K562 (cell line): ENCODE measurements around the gene FDPS. TPM values are rescaled to one million over a fixed set of nuclear protein-coding genes. Genes with fewer than 3 reads are reported as not detected.
A peak's percentile ranks its signal among the peaks of the same experiment; 100 is the strongest.

Source experiments
- CBFA2T2 ChIP-seq: fragments of 450-650 bp; conservative IDR thresholded peaks from 2 replicates; pipeline ENCODE4 v1.6.1; 2017; ENCODE audit warnings: mild to moderate bottlenecking
- DPF2 ChIP-seq: fragments of 450-650 bp; IDR thresholded peaks from 2 replicates; pipeline ENCODE4 v1.6.1; 2016
- EZH2 ChIP-seq: IDR thresholded peaks from 2 replicates; pipeline ENCODE4 v1.6.1; 2012; ENCODE audit warnings: low read depth, mild to moderate bottlenecking, inconsistent platforms, low read length, borderline replicate concordance
- FOXJ3 ChIP-seq: sonication (generic); formaldehyde crosslinking; IDR thresholded peaks from 2 replicates; pipeline ENCODE4 v1.4.0; 2020; ENCODE audit warnings: mild to moderate bottlenecking, missing genetic modification reagents
- FOXP1 ChIP-seq: sonication (generic); formaldehyde crosslinking; IDR thresholded peaks from 2 replicates; pipeline ENCODE4 v1.8.0; 2022; ENCODE audit warnings: mild to moderate bottlenecking, missing genetic modification reagents
- KLF6 ChIP-seq: fragments of 250-450 bp; sonication (Bioruptor Pico); IDR thresholded peaks from 2 replicates; pipeline ENCODE4 v1.4.0; 2020; ENCODE audit warnings: mild to moderate bottlenecking, moderate library complexity, borderline replicate concordance
- NCOR1 ChIP-seq: fragments of 450-650 bp; IDR thresholded peaks from 2 replicates; pipeline ENCODE4 v1.6.1; 2016; ENCODE audit warnings: mild to moderate bottlenecking, moderate library complexity
- RB1 ChIP-seq: fragments of 450-650 bp; IDR thresholded peaks from 2 replicates; pipeline ENCODE4 v1.6.1; 2017; ENCODE audit warnings: low read depth, mild to moderate bottlenecking
- SAFB ChIP-seq: fragments of 200-400 bp; formaldehyde crosslinking; IDR thresholded peaks from 2 replicates; pipeline ENCODE4 v1.6.1; 2017; ENCODE audit warnings: low read depth, low read length, borderline replicate concordance
- SMAD4 ChIP-seq: fragments of 250-450 bp; sonication (Bioruptor Pico); conservative IDR thresholded peaks from 2 replicates; pipeline ENCODE4 v1.8.0; 2021; ENCODE audit warnings: inconsistent platforms, mild to moderate bottlenecking, moderate library complexity
- SMC3 ChIP-seq: conservative IDR thresholded peaks from 2 replicates; pipeline ENCODE4 v1.6.1; 2011; ENCODE audit warnings: low read depth, low read length, improper control_type of control experiment; ENCODE audit not compliant: insufficient read depth
- ZBTB7A ChIP-seq: IDR thresholded peaks from 2 replicates; pipeline ENCODE4 v1.6.1; 2011; ENCODE audit warnings: low read depth, mild to moderate bottlenecking, low read length, moderate library complexity, borderline replicate concordance; ENCODE audit not compliant: control insufficient read depth
- ZC3H11A ChIP-seq: IDR thresholded peaks from 2 replicates; pipeline ENCODE4 v1.6.1; 2012; ENCODE audit warnings: low read depth, low read length, improper control_type of control experiment
- ZNF174 ChIP-seq: fragments of 250-450 bp; sonication (Bioruptor Pico); IDR thresholded peaks from 2 replicates; pipeline ENCODE4 v1.4.0; 2020; ENCODE audit warnings: mild to moderate bottlenecking
- ZNF311 ChIP-seq: fragments of 250-450 bp; sonication (Bioruptor Pico); IDR thresholded peaks from 2 replicates; pipeline ENCODE4 v1.4.0; 2020; ENCODE audit warnings: mild to moderate bottlenecking, moderate library complexity
- ZNF444 ChIP-seq: fragments of 250-450 bp; sonication (Bioruptor Pico); IDR thresholded peaks from 2 replicates; pipeline ENCODE4 v1.4.0; 2020; ENCODE audit warnings: mild to moderate bottlenecking, moderate library complexity
- ZNF644 ChIP-seq: fragments of 200-800 bp; sonication (Bioruptor generic); IDR thresholded peaks from 2 replicates; pipeline ENCODE4 v1.6.1; 2016; ENCODE audit warnings: low read depth, missing genetic modification characterization, missing compliant biosample characterization
- polyA plus RNA-seq, 8 experiments: library from polyadenylated mRNA; depleted of rRNA in 4 of 8; stranded (reverse) in 5 of 8; unstranded in 3 of 8; fragments of >200 nt; fragmentation: Nextera tagmentation in 2 of 8; fragmentation: Illumina TruSeq in 1 of 8; extraction: Ambion mirVana in 2 of 8; extraction: Trizol in 1 of 8; gene quantifications; 2 replicates each; pipeline versions ENCODE4 v1.2.1 to v1.2.3, GENCODE V29; 2011 to 2014; ENCODE audit warnings: inconsistent platforms in 1 of 8, missing spikeins in 1 of 8
- total RNA-seq, 7 experiments: library from RNA; depleted of rRNA in 6 of 7; stranded (reverse); fragments of >200 nt in 6 of 7; fragmentation: Illumina TruSeq in 2 of 7; extraction: Trizol in 2 of 7; gene quantifications; 2 replicates each; pipeline versions ENCODE4 v1.2.1 to v1.2.3, GENCODE V29; 2011 to 2021; ENCODE audit warnings: low replicate concordance in 1 of 7
- TF ChIP-seq, protein P1 (sequence below): fragments of 450-650 bp; formaldehyde crosslinking; IDR thresholded peaks from 2 replicates; pipeline ENCODE4 v1.4.0; 2020; ENCODE audit warnings: mild to moderate bottlenecking, moderate library complexity
- TF ChIP-seq, protein P2 (sequence below), 2 experiments: fragments of 450-650 bp in 1 of 2; IDR thresholded peaks; 2 replicates each; pipeline ENCODE4 v1.6.1; 2011 to 2017; ENCODE audit warnings: low read depth in 2 of 2, antibody characterized with exemption in 1 of 2, borderline replicate concordance in 1 of 2, low read length in 1 of 2, mild to moderate bottlenecking in 1 of 2, mixed read lengths in 1 of 2; ENCODE audit not compliant: control insufficient read depth in 1 of 2
- TF ChIP-seq, protein P3 (sequence below): conservative IDR thresholded peaks from 2 replicates; pipeline ENCODE4 v1.6.1; 2011; ENCODE audit warnings: low read depth, mild to moderate bottlenecking, low read length; ENCODE audit not compliant: control insufficient read depth
- TF ChIP-seq, protein P4 (sequence below): sonication (generic); formaldehyde crosslinking; IDR thresholded peaks from 2 replicates; pipeline ENCODE4 v1.4.0; 2020; ENCODE audit warnings: mild to moderate bottlenecking, missing genetic modification reagents

FDPS gene
- total and polyA plus RNA-seq, 9 of the 15 experiments (the other 6 are each of a cell fraction or from before 2014, with no cell fraction given): 247 to 884 (median 360) TPM

DNA sequence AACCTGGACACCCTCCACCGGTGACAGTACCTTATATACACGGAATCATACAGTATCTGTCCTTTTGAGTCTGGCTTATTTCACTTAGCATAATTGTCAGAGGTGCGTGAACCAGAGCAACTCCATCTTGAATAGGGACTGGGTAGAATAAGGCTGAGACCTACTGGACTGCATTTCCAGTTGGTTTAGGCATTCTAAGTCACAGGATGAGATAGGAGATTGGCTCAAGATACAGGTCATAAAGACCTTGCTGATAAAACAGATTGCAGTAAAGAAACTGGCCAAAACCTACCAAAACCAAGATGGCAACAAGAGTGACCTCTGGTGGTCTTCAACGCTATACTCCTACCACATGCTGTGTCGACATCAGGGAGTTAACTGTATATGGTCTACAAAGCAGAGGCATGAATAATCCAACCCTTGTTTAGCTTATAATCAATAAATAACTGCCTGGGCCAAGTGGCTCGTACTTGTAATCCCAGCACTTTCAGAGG, 1.4 kb upstream of the FDPS start (continued):
- TF ChIP-seq, protein P1, sequence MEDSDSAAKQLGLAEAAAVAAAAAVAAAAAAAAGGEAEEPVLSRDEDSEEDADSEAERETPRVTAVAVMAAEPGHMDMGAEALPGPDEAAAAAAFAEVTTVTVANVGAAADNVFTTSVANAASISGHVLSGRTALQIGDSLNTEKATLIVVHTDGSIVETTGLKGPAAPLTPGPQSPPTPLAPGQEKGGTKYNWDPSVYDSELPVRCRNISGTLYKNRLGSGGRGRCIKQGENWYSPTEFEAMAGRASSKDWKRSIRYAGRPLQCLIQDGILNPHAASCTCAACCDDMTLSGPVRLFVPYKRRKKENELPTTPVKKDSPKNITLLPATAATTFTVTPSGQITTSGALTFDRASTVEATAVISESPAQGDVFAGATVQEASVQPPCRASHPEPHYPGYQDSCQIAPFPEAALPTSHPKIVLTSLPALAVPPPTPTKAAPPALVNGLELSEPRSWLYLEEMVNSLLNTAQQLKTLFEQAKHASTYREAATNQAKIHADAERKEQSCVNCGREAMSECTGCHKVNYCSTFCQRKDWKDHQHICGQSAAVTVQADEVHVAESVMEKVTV (CRISPR knock-in tag): peak; percentile 16; the same call in 1 of the 2 replicates
- TF ChIP-seq EZH2 (no peak), ZNF644 (tag) (peak; percentile 98), ZNF311 (CRISPR knock-in tag) (peak; percentile 96), ZC3H11A (no peak), RB1 (no peak), SMAD4 (CRISPR knock-in tag) (peak; percentile 98), FOXJ3 (no peak), KLF6 (CRISPR knock-in tag) (peak; percentile 98), ZNF444 (CRISPR knock-in tag) (peak; percentile 91), SAFB (no peak), ZBTB7A (no peak), NCOR1 (0 out of 2 replicates have a peak, but pooled peaks have one; percentile 26), FOXP1 (no peak), DPF2 (0 out of 2 replicates have a peak, but pooled peaks have one; percentile 69), CBFA2T2 (no peak), ZNF174 (CRISPR knock-in tag) (peak; percentile 88; the same call in 1 of the 2 replicates), SMC3 (peak; percentile 37; the same call in 1 of the 2 replicates)
- TF ChIP-seq, protein P2, sequence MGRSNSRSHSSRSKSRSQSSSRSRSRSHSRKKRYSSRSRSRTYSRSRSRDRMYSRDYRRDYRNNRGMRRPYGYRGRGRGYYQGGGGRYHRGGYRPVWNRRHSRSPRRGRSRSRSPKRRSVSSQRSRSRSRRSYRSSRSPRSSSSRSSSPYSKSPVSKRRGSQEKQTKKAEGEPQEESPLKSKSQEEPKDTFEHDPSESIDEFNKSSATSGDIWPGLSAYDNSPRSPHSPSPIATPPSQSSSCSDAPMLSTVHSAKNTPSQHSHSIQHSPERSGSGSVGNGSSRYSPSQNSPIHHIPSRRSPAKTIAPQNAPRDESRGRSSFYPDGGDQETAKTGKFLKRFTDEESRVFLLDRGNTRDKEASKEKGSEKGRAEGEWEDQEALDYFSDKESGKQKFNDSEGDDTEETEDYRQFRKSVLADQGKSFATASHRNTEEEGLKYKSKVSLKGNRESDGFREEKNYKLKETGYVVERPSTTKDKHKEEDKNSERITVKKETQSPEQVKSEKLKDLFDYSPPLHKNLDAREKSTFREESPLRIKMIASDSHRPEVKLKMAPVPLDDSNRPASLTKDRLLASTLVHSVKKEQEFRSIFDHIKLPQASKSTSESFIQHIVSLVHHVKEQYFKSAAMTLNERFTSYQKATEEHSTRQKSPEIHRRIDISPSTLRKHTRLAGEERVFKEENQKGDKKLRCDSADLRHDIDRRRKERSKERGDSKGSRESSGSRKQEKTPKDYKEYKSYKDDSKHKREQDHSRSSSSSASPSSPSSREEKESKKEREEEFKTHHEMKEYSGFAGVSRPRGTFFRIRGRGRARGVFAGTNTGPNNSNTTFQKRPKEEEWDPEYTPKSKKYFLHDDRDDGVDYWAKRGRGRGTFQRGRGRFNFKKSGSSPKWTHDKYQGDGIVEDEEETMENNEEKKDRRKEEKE (IDR thresholded peaks at IDR 0.05; ENCODE audit: borderline replicate concordance in 1 of 2, control insufficient read depth in 1 of 2, low read depth in 2 of 2, low read length in 1 of 2): no peak
- TF ChIP-seq, protein P3, sequence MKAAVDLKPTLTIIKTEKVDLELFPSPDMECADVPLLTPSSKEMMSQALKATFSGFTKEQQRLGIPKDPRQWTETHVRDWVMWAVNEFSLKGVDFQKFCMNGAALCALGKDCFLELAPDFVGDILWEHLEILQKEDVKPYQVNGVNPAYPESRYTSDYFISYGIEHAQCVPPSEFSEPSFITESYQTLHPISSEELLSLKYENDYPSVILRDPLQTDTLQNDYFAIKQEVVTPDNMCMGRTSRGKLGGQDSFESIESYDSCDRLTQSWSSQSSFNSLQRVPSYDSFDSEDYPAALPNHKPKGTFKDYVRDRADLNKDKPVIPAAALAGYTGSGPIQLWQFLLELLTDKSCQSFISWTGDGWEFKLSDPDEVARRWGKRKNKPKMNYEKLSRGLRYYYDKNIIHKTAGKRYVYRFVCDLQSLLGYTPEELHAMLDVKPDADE: no peak
- TF ChIP-seq, protein P4, sequence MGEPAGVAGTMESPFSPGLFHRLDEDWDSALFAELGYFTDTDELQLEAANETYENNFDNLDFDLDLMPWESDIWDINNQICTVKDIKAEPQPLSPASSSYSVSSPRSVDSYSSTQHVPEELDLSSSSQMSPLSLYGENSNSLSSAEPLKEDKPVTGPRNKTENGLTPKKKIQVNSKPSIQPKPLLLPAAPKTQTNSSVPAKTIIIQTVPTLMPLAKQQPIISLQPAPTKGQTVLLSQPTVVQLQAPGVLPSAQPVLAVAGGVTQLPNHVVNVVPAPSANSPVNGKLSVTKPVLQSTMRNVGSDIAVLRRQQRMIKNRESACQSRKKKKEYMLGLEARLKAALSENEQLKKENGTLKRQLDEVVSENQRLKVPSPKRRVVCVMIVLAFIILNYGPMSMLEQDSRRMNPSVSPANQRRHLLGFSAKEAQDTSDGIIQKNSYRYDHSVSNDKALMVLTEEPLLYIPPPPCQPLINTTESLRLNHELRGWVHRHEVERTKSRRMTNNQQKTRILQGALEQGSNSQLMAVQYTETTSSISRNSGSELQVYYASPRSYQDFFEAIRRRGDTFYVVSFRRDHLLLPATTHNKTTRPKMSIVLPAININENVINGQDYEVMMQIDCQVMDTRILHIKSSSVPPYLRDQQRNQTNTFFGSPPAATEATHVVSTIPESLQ: no peak
